K562 (cell line): ENCODE measurements around the gene GSC. TPM values are rescaled to one million over a fixed set of nuclear protein-coding genes. Genes with fewer than 3 reads are reported as not detected.

ENCODE experiments used
- ATAC-seq: fragments of 200-7000 bp; cut with Tn5 transposase; 3 replicates; pipeline ENCODE4 v1.9.1; 2020; ENCODE audit warnings: moderate library complexity
- BruUV-seq: library from RNA; stranded (reverse); fragments of 400-500 nt; replicated peaks from 2 replicates; lab custom pipeline; 2021; lab: Mats Ljungman, UMichigan
- CTCF ChIA-PET: fragments of 300-600 bp; formaldehyde crosslinking; extraction: SDS; loops from one replicate; lab custom pipeline; 2021; ENCODE audit warnings: low intra/inter-chr PET ratio; lab: Yijun Ruan, JAX
- POLR2A ChIA-PET: fragments of 300-600, 350-650 bp; sonication (Branson Sonifier 250); formaldehyde crosslinking; extraction: SDS; loops from one replicate; lab custom pipeline; 2021; ENCODE audit warnings: antibody characterized with exemption, inconsistent platforms; lab: Yijun Ruan, JAX
- DNase-seq, 4 experiments: peaks; one replicate each; pipeline versions ENCODE4 v3.0.0 to v3.0.0-alpha.2; 2011 to 2018; ENCODE audit warnings: low spot score in 3 of 4, mixed read lengths in 3 of 4; ENCODE audit errors: extremely low read depth in 1 of 4
- FAIRE-seq: peaks from 2 replicates; lab custom pipeline; 2011; peaks lifted over from hg19 to GRCh38; lab: Jason Lieb, UNC
- H2AFZ ChIP-seq: 2 replicates; pipeline ENCODE4 v1.6.0; 2011; ENCODE audit warnings: low read depth, low read length, control low read depth, inconsistent platforms
- H3K27ac ChIP-seq: fragments of 200-600 bp; 3 replicates; pipeline ENCODE4 v1.8.0; 2011; ENCODE audit warnings: low read depth, mild to moderate bottlenecking, control low read depth, inconsistent platforms, low read length, moderate library complexity, mixed read lengths; ENCODE audit errors: extremely low read depth
- H3K27me3 ChIP-seq, 2 experiments: fragments of 300-600 bp in 1 of 2; 2 replicates in 1 of 2; 3 replicates in 1 of 2; pipeline versions ENCODE4 v1.6.0 to v1.8.0; 2011; ENCODE audit warnings: inconsistent platforms in 2 of 2, low read length in 2 of 2, mild to moderate bottlenecking in 1 of 2, mixed read lengths in 1 of 2, moderate library complexity in 1 of 2; ENCODE audit not compliant: control insufficient read depth in 2 of 2, insufficient read depth in 2 of 2
- H3K36me3 ChIP-seq: fragments of 300-600 bp; 3 replicates; pipeline ENCODE4 v1.8.0; 2011; ENCODE audit warnings: mild to moderate bottlenecking, low read length, inconsistent platforms; ENCODE audit not compliant: control insufficient read depth, insufficient read depth
- H3K4me1 ChIP-seq, 2 experiments: fragments of 200-600 bp in 1 of 2; replicated peaks in 1 of 2; 2 replicates in 1 of 2; 3 replicates in 1 of 2; pipeline versions ENCODE4 v1.5.1 to v1.8.0; 2011; ENCODE audit warnings: inconsistent platforms in 2 of 2, low read length in 2 of 2, mild to moderate bottlenecking in 1 of 2, mixed read lengths in 1 of 2, moderate library complexity in 1 of 2; ENCODE audit not compliant: control insufficient read depth in 2 of 2, insufficient read depth in 2 of 2
- H3K4me2 ChIP-seq: 2 replicates; pipeline ENCODE4 v1.6.1; 2011; ENCODE audit warnings: low read length, control low read depth, inconsistent platforms, mixed read lengths; ENCODE audit not compliant: insufficient read depth
- H3K4me3 ChIP-seq: fragments of 200-600 bp; sonication (generic), shearing (Covaris generic); 2 replicates; pipeline ENCODE4 v1.5.1; 2016; ENCODE audit warnings: control low read depth, inconsistent platforms
- H3K79me2 ChIP-seq: fragments of 200-600 bp; 3 replicates; pipeline ENCODE4 v1.8.0; 2011; ENCODE audit warnings: low read length, inconsistent platforms; ENCODE audit not compliant: control insufficient read depth, insufficient read depth
- H3K9ac ChIP-seq, 2 experiments: 2 replicates each; pipeline versions ENCODE4 v1.6.0 to v1.6.1; 2011; ENCODE audit warnings: low read depth in 2 of 2, low read length in 2 of 2, control low read depth in 1 of 2, inconsistent platforms in 1 of 2, mild to moderate bottlenecking in 1 of 2, mixed read lengths in 1 of 2; ENCODE audit not compliant: insufficient read depth in 1 of 2
- H3K9me1 ChIP-seq: one replicate; pipeline ENCODE4 v1.6.0; 2011; ENCODE audit warnings: inconsistent platforms, mild to moderate bottlenecking, low read length, moderate library complexity; ENCODE audit not compliant: control insufficient read depth, insufficient read depth
- H3K9me3 ChIP-seq: replicated peaks from 2 replicates; pipeline ENCODE4 v1.5.1; 2011; ENCODE audit warnings: low read depth, low read length, inconsistent platforms; ENCODE audit not compliant: control insufficient read depth, insufficient read depth
- H4K20me1 ChIP-seq: replicated peaks from 2 replicates; pipeline ENCODE4 v1.6.1; 2011; ENCODE audit warnings: low read length, inconsistent platforms, mixed read lengths; ENCODE audit not compliant: control insufficient read depth, insufficient read depth
- HOXB6 ChIP-seq: fragments of 250-450 bp; sonication (Bioruptor Pico); IDR thresholded peaks from 2 replicates; pipeline ENCODE4 v1.5.1; 2022; ENCODE audit warnings: mild to moderate bottlenecking, borderline replicate concordance
- MEF2A ChIP-seq: IDR thresholded peaks from 2 replicates; pipeline ENCODE4 v1.6.1; 2011; ENCODE audit warnings: low read depth, mild to moderate bottlenecking, low read length, moderate library complexity; ENCODE audit not compliant: control insufficient read depth
- NFRKB ChIP-seq: fragments of 450-650 bp; IDR thresholded peaks from 2 replicates; pipeline ENCODE4 v1.6.1; 2016; ENCODE audit warnings: low read depth
- NFXL1 ChIP-seq: fragments of 450-650 bp; formaldehyde crosslinking; IDR thresholded peaks from 2 replicates; pipeline ENCODE4 v1.4.0; 2021; ENCODE audit warnings: mild to moderate bottlenecking
- RBM34 ChIP-seq: fragments of 200-400 bp; formaldehyde crosslinking; IDR thresholded peaks from 2 replicates; pipeline ENCODE4 v1.6.1; 2018; ENCODE audit warnings: low read length, borderline replicate concordance; ENCODE audit not compliant: insufficient read depth
- SIRT6 ChIP-seq: IDR thresholded peaks from one replicate; pipeline ENCODE4 v1.6.1; 2012; ENCODE audit warnings: low read depth, mild to moderate bottlenecking, control low read depth, inconsistent platforms, low read length, moderate library complexity
- ZEB2 ChIP-seq: fragments of 450-650 bp; IDR thresholded peaks from 2 replicates; pipeline ENCODE4 v1.6.1; 2016
- ZNF780A ChIP-seq: fragments of 250-450 bp; sonication (Bioruptor Pico); IDR thresholded peaks from 2 replicates; pipeline ENCODE4 v1.5.0; 2021; ENCODE audit warnings: mild to moderate bottlenecking
- WGBS: fragments of 100-300 bp; shearing (Covaris generic); methylation state at CpG from one replicate; pipeline ENCODE4 v1.1.6; 2016; ENCODE audit warnings: low coverage, mixed read lengths; ENCODE audit not compliant: insufficient coverage; ENCODE audit errors: missing lambda C conversion rate; 5-methylcytosine and 5-hydroxymethylcytosine counted together
- in situ Hi-C: fragments of 300-500 bp; cut with MboI; formaldehyde crosslinking; loops from 4 replicates; pipeline ENCODE4 v1.15.0; 2018; ENCODE audit warnings: inconsistent platforms, mixed read lengths
- intact Hi-C: fragments of 100-400 bp; cut with micrococcal nuclease; formaldehyde crosslinking; loops from 2 replicates; pipeline ENCODE4 v1.14.2; 2022
- polyA plus RNA-seq, 8 experiments: library from polyadenylated mRNA; depleted of rRNA in 4 of 8; stranded (reverse) in 5 of 8; unstranded in 3 of 8; fragments of >200 nt; fragmentation: Nextera tagmentation in 2 of 8; fragmentation: Illumina TruSeq in 1 of 8; extraction: Ambion mirVana in 2 of 8; extraction: Trizol in 1 of 8; gene quantifications; 2 replicates each; pipeline versions ENCODE4 v1.2.1 to v1.2.3, GENCODE V29; 2011 to 2014; ENCODE audit warnings: inconsistent platforms in 1 of 8, missing spikeins in 1 of 8
- total RNA-seq, 7 experiments: library from RNA; depleted of rRNA in 6 of 7; stranded (reverse); fragments of >200 nt in 6 of 7; fragmentation: Illumina TruSeq in 2 of 7; extraction: Trizol in 2 of 7; gene quantifications; 2 replicates each; pipeline versions ENCODE4 v1.2.1 to v1.2.3, GENCODE V29; 2011 to 2021; ENCODE audit warnings: low replicate concordance in 1 of 7

The GSC gene
- total and polyA plus RNA-seq, 9 of the 15 experiments (the other 6 are each of a cell fraction or from before 2014, with no cell fraction given): not detected

DNA sequence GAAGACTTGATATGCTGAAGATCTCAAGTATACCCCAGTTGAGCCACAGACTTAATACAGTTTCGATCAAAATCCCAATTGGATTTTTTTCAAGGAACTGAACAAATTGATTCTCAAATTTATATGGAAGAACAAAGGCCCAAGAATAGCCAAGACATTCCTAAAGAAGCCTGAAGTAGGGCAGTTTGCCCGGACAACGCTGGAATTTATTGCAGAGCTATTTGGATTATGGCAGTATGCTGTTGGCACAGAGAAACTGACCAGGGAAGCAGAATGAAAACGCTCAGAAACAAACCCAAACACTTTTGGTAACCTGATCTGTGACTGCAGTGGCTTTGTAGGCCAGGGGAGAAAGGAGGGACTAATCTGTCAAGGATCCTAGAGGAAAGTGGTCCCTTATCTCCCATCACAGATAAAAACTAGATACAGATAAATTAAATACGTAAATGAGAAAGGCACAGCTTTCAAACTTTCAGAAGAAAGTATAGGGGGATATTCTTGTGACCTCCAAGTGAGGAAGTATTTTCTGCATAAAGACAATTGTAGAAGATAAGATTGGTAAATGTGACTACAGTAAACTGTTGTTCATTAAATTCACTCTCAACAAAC is 35.9 kb upstream of the GSC start:
- CTCF ChIA-PET: no interaction called here
- FAIRE-seq (no peak), DNase-seq (no peak), ATAC-seq (no peak)
- no peaks in the 10 kb centered on the region for H4K20me1 ChIP-seq
- H3K4me3 ChIP-seq: no peak overlapping the region
- H2AFZ ChIP-seq: no peak overlapping the region
- intact Hi-C loops: no loop called here
- no peak overlapping the region for H3K4me2 ChIP-seq
- no peaks in the 10 kb centered on the region for H3K27me3 ChIP-seq
- POLR2A ChIA-PET: no interaction called here
- WGBS: 0% methylated on average over 5 of the region's 5 CpGs
- H3K36me3 ChIP-seq: no peaks in the 10 kb centered on the region
- in situ Hi-C loops: no loop called here
- BruUV-seq: no TSS peak
- H3K27ac ChIP-seq: no peak overlapping the region
- no peak overlapping the region for H3K9ac ChIP-seq
- TF ChIP-seq RBM34: no peak
- no peak for TF ChIP-seq NFRKB
- no peak for TF ChIP-seq ZNF780A (CRISPR knock-in tag)
- TF ChIP-seq ZEB2: no peak
- TF ChIP-seq MEF2A: no peak
- TF ChIP-seq HOXB6 (CRISPR knock-in tag): no peak
- no peak for TF ChIP-seq SIRT6
- no peak for TF ChIP-seq NFXL1 (CRISPR knock-in tag)
- no peaks in the 10 kb centered on the region for H3K79me2 ChIP-seq
- H3K4me1 ChIP-seq: no peaks in the 10 kb centered on the region
- no peaks in the 10 kb centered on the region for H3K9me3 ChIP-seq
- H3K9me1 ChIP-seq: no peaks in the 10 kb centered on the region
